Cardiac fibroblast (primary cell): ENCODE measurements around the gene ZNRF4.

Experiments used
- DNase-seq, 2 donors: peaks; one replicate each; pipeline versions ENCODE4 v3.0.0 to v3.0.0-alpha.2; 2010; ENCODE audit warnings: low read depth in 2 of 2
- H3K4me3 ChIP-seq, 2 donors: replicated peaks in 1 of 2; 1 replicate in 1 of 2; 2 replicates in 1 of 2; pipeline ENCODE4 v1.5.1; 2011; ENCODE audit warnings: low read depth in 2 of 2, low read length in 2 of 2, mild to moderate bottlenecking in 2 of 2, moderate library complexity in 1 of 2
- TF ChIP-seq, protein P1 (sequence below): IDR thresholded peaks from one replicate; pipeline ENCODE4 v1.5.1; 2011; ENCODE audit warnings: low read depth, mild to moderate bottlenecking, low read length, inconsistent platforms

ZNRF4 gene

DNA sequence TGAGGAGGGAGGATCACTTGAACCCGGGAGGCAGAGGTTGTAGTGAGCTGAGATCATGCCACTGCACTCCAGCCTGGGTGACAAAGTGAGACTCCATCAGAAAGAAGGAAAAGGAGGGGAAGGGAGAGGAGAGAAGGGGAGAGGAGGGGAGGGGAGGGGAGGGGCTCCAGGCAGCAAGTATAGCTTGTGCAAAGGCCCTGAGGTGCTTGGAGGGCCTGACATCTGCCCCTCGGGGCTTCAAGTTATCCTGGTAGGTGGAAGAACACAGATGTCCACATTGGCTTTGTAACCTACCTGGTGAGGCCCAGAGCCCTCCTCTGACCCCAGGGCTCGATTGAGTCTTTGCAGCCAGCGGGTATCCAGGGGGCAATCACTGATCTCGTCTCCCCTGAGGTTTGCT is 11.5 kb upstream of the ZNRF4 start:
- TF ChIP-seq, protein P1, sequence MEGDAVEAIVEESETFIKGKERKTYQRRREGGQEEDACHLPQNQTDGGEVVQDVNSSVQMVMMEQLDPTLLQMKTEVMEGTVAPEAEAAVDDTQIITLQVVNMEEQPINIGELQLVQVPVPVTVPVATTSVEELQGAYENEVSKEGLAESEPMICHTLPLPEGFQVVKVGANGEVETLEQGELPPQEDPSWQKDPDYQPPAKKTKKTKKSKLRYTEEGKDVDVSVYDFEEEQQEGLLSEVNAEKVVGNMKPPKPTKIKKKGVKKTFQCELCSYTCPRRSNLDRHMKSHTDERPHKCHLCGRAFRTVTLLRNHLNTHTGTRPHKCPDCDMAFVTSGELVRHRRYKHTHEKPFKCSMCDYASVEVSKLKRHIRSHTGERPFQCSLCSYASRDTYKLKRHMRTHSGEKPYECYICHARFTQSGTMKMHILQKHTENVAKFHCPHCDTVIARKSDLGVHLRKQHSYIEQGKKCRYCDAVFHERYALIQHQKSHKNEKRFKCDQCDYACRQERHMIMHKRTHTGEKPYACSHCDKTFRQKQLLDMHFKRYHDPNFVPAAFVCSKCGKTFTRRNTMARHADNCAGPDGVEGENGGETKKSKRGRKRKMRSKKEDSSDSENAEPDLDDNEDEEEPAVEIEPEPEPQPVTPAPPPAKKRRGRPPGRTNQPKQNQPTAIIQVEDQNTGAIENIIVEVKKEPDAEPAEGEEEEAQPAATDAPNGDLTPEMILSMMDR = no peak
- DNase-seq = no peak
- H3K4me3 ChIP-seq = no peak overlapping the region

DNA sequence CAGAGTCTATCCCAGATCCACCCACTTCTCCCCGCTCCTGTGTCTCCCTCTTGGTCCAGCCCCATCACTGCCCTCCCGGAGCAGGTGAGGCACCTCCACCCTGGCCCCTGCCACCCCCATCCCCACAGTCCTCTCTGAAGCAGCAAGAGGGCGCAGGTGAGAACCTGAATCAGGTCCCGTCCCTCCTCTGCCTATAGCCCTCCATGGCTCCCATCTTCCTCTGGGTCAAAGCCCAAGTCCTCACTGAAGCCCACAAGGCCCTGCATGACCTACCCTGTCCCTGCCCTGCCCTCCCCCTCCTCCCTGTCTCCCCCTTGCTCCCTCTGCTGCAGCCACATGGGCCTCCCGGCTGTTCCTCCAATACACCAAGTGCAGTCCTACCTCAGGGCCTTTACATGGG is 10.8 kb upstream of the ZNRF4 start:
- H3K4me3 ChIP-seq = no peak overlapping the region
- TF ChIP-seq, protein P1 = no peak
- DNase-seq = no peak

DNA sequence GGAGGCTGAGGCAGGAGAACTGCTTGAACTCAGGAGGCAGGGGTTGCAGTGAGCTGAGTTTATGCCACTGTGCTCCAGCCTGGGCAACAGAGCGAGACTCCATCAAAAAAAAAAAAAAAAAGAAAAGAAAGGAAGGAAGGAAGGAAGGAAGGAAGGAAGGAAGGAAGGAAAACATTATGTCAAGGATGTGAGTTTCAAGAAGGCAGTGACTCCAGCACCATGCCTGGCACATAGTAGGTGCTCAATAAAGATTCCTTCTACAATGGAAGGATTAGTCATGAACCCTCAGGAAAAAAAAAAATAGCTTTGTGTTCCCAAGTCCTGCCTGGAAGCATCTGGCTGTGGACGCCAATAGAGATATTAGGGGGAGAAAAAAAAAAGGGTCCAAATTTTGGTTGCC is 10.1 kb upstream of the ZNRF4 start:
- DNase-seq = no peak
- no peak overlapping the region for H3K4me3 ChIP-seq
- TF ChIP-seq, protein P1 = no peak

DNA sequence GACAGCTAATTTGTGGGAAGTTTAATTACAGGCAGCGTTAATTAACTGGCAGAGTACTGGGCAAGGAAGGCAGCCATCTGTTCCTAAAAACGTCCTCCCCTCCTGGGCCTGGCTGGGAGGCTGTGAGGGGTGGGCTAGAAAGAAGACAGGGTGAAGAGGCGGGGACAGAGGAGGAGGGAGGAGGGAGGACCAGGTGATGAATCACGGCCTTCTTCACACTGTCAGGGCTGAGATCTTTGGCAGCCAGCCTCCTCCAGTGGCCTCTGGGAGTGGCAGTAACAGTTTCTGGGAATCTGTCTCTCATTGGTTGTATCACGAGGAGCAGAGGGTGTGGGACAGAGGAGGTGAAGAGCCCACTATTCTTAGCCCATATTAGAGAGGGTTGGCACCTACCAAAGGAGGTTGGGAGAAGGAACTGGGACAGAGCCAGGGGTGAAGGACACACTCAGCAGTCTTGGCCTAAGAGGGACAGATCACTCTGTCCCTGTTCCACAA is 9.6 kb upstream of the ZNRF4 start:
- DNase-seq = peak in 1 of 2 donors; percentile 16
- no peak overlapping the region for H3K4me3 ChIP-seq
- TF ChIP-seq, protein P1 = no peak

DNA sequence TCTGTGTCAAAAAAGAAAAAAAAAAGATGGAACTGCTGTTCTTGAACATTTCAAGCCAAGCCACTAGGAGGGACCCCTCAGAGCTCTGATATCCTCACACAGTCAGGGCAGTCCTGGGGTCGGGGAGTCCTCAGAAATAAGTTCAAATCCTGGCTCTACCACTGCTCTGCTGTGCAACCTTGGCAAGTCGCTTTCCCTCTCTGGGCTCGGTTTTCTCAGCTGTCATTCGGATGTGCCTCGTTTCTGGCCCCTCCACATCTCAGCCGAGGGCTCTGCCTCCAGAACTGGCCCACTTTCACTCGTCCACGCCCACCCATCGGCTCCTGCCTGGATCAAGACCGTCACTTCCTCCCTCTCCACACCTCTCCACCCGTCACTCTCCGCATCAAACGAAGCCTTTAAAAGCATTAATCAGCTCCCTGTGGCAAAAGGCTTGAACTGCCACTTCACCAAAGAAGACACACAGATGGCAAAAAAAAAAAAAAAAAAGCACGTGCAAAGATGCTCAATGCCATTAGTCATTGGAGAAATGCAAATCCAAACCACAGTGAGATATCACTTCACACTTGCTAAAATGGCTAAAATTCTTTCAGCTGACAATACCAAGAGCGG is 7.4 kb upstream of the ZNRF4 start:
- TF ChIP-seq, protein P1 = no peak
- no peak overlapping the region for H3K4me3 ChIP-seq
- DNase-seq = no peak

DNA sequence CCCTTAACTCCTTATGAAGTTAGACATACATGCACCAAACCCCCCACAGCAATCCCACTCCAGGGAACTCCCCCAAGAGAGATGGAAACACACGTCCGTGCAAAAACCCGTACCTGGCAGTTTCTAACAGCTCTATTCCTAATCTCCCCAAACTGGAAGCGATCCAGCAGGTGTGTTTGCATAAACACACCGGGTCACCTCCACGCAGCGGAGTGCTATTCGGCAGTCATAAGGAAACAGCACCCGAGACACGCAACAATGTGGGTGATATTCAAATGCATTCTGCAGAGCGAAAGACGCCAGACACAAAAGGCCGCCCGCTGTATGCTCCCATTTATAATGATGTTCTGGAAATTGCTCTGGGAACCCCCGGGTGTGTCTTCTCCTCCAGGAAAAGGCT is 6.8 kb upstream of the ZNRF4 start:
- no peak for DNase-seq
- TF ChIP-seq, protein P1 = no peak

More for the DNA sequence above, 6.8 kb upstream of the ZNRF4 start:
- no peak overlapping the region for H3K4me3 ChIP-seq
